ENCODE results near the gene OGFR.

Gene OGFR

DNA sequence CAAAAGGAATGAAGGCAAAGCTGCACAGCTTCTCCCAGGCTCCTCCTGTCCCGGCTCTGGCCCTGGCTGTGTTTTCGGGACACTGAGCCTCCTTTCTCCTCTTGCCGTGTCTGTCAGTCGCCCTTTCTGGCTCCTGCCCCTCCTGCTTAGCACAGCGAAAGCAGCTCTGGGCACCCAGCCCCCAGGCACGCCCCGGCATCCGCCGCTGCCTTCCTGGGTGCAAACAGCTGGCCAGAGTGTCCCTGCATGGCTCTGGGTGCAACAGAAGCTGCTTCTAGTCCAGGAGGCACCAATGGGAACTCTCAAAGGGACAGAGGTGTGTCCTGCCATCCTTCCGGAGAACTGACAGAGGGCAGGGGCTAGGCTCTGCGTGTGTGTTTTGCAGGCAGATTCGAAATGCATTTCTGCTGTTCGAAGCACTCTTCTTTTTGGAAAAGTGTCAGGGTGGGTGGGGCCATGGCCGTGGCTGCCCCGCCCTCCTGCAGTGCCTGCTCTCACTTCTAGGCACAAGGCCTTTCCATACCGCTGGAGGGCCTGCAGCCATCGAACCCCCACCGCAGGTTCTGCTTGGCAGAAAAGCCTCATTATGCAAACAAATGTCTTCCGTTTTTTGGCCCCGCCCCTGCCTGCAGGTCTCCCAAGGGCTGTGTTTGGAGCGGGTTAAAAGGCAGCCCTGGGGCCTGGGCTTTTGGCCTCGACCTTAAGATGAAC, 27.7 kb downstream of the OGFR start:
- H3K4me3 ChIP-seq (ENCODE audit: low read depth, low read length) = no peak overlapping the region
- DNase-seq (ENCODE audit: low read depth) = no peak
- TF ChIP-seq, protein P1, sequence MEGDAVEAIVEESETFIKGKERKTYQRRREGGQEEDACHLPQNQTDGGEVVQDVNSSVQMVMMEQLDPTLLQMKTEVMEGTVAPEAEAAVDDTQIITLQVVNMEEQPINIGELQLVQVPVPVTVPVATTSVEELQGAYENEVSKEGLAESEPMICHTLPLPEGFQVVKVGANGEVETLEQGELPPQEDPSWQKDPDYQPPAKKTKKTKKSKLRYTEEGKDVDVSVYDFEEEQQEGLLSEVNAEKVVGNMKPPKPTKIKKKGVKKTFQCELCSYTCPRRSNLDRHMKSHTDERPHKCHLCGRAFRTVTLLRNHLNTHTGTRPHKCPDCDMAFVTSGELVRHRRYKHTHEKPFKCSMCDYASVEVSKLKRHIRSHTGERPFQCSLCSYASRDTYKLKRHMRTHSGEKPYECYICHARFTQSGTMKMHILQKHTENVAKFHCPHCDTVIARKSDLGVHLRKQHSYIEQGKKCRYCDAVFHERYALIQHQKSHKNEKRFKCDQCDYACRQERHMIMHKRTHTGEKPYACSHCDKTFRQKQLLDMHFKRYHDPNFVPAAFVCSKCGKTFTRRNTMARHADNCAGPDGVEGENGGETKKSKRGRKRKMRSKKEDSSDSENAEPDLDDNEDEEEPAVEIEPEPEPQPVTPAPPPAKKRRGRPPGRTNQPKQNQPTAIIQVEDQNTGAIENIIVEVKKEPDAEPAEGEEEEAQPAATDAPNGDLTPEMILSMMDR (conservative IDR thresholded peaks at IDR 0.05; ENCODE audit: low read depth, low read length) = no peak

DNA sequence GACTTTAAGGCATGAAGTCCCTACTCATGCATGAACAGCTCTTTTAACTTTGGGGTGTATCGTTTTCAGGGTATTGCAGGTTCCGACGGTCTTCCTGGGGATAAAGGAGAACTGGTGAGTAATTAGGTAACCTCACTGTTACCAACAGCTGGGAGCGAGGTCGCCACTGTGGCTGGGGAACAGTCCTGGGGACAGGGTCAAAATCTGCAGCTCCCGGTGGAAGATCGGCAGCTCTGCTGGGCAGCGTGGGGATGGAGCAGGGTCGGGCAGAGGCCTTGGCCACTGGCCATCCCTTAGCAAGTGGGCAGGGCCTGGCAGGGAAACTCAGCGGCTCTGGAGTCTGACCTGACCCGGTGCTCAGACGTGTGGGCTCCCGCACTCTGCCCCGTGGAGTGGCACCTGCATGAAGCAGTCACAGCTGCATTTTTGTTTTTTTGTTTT, 28.3 kb downstream of the OGFR start:
- TF ChIP-seq, protein P1 (conservative IDR thresholded peaks at IDR 0.05; ENCODE audit: low read depth, low read length) = no peak
- H3K4me3 ChIP-seq (ENCODE audit: low read depth, low read length) = no peak overlapping the region

DNA sequence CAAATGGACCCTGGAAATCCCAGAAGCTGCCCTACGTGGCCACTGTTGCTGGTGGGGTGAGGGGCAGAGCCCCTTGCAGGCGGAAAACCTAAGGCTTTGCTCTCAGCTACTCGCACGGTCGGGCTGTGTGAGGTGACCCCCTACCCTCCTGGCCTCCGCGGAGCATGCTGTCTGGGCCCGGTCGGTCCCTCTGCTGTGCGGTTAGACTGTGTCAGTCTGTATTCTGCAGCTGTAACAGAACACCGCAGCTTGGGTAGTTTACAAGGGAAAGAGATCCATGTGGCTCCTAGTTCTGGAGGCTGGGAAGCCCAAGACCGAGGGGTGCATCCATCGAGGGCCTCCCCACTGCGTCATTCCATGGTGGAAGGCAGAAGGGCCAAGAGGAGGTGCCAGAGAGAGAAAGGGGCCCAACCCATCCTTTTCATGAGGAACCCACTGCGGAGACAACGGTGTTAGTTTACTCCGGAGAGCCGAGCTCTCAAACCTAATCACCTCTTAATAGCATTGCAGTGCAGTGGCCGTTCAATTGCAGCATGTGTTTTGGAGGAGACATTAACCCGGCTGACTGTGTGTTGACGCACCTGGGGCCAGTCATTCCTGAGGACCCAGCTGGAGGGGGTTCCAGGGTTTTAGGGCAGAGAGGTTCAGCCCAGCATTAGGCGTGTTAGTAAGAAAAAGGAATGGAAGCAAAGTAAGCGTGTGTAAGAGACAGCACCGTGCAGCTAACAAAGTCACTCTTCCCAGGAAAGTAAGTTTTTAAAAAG, 30.5 kb downstream of the OGFR start:
- TF ChIP-seq, protein P1 (conservative IDR thresholded peaks at IDR 0.05; ENCODE audit: low read depth, low read length) = no peak
- H3K4me3 ChIP-seq (ENCODE audit: low read depth, low read length) = no peak overlapping the region

More for the DNA sequence above, 28.3 kb downstream of the OGFR start:
- DNase-seq (ENCODE audit: low read depth) = no peak

DNA sequence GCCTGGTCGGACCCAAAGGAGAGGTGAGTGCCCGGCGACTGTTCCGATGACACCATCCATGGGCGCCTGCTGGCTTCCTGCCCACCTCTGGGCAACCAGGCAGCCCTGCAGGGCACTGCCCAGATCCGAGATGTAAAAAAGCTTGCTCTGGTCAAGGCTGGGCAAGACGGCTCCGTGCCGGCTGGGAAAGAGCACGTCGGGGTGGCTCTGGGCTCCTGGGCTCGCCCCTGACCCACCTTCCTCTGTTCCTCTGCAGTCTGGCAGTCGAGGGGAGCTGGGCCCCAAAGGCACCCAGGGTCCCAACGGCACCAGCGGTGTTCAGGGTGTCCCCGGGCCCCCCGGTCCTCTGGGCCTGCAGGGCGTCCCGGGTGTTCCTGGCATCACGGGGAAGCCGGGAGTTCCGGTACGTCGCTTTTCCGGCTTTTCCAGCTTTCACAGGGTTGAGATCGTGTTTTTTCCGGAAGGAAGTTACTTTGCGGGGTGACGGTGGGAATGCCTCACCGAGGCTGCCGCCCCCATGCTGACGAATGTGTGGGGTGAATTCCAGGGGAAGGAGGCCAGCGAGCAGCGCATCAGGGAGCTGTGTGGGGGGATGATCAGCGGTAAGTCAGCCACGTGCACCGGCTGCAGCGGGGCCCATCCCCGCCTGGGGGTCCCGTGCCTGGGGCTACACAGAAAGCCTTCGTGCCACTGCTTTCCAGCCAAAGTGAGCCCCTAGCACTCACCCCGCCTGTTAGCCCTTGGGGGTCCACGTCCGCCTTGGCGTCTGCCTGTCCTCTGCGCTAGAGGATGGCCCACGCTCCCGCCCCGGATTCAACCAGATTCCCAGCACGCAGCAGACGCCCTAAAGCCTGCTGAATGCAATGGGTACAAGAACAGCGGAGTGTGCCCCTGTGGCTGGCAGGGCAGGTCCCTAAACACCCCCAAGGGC, 31.6 kb downstream of the OGFR start:
- no peak overlapping the region for H3K4me3 ChIP-seq (ENCODE audit: low read depth, low read length)
- TF ChIP-seq, protein P1 (conservative IDR thresholded peaks at IDR 0.05; ENCODE audit: low read depth, low read length) = no peak
- DNase-seq (ENCODE audit: low read depth) = no peak

More for the DNA sequence above, 30.5 kb downstream of the OGFR start:
- DNase-seq (ENCODE audit: low read depth) = no peak

DNA sequence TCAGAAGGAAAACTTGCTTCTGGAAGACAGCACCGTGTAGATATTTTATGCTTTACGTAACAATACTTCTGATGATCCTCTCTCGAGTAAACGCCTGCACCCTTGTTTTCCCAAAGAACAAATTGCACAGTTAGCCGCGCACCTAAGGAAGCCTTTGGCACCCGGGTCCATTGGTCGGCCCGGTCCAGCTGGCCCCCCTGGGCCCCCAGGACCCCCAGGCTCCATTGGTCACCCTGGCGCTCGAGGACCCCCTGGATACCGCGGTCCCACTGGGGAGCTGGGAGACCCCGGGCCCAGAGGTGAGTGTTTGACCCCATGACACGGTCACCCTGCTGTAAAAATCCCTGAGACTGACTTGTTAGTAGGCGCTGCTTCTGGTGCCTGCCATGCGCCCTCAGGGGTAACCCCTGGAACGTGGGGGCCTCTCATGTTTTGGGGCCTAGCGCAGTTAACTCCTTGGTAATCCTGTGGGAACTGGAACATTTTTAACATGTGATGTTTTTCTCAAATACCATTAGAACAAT, 32.4 kb downstream of the OGFR start:
- TF ChIP-seq, protein P1 (conservative IDR thresholded peaks at IDR 0.05; ENCODE audit: low read depth, low read length) = no peak
- H3K4me3 ChIP-seq (ENCODE audit: low read depth, low read length) = no peak overlapping the region
- no peak for DNase-seq (ENCODE audit: low read depth)

DNA sequence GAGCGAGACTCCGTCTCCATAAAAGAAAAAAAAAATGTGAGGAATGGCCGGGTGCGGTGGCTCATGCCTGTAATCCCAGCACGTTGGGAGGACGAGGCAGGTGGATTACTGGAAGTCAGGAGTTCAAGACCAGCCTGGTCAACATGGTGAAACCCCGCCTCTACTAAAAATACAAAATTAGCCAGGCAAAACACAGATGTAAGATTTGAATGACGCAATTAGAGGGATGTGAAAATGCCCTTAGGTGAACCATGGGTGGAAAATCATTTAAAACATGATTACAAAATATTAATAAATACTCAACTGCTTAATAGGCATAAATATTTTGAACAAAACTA, 33.1 kb downstream of the OGFR start:
- TF ChIP-seq, protein P1 (conservative IDR thresholded peaks at IDR 0.05; ENCODE audit: low read depth, low read length) = no peak
- no peak for DNase-seq (ENCODE audit: low read depth)
- H3K4me3 ChIP-seq (ENCODE audit: low read depth, low read length) = no peak overlapping the region

Data from choroid plexus epithelial cell (primary cell).